Duodenal mucosa (tissue), 2 donors: ENCODE results near the gene CDC5L.

Experiments
- H3K27ac ChIP-seq: one replicate; pipeline ENCODE4 v1.7.0; 2013; ENCODE audit warnings: low read depth, low read length
- H3K27me3 ChIP-seq, 2 donors: one replicate each; pipeline ENCODE4 v1.7.0; 2013; ENCODE audit warnings: low read length in 2 of 2, control low read depth in 1 of 2; ENCODE audit not compliant: insufficient read depth in 2 of 2, control insufficient read depth in 1 of 2
- H3K36me3 ChIP-seq, 2 donors: one replicate each; pipeline ENCODE4 v1.7.0; 2013; ENCODE audit warnings: low read length in 2 of 2, control low read depth in 1 of 2; ENCODE audit not compliant: insufficient read depth in 2 of 2, control insufficient read depth in 1 of 2
- H3K4me1 ChIP-seq, 2 donors: one replicate each; pipeline ENCODE4 v1.7.0; 2013; ENCODE audit warnings: low read length in 2 of 2, control low read depth in 1 of 2; ENCODE audit not compliant: insufficient read depth in 2 of 2, control insufficient read depth in 1 of 2
- H3K4me3 ChIP-seq, 2 donors: one replicate each; pipeline ENCODE4 v1.7.0; 2013; ENCODE audit warnings: low read length in 2 of 2, low read depth in 1 of 2
- H3K9ac ChIP-seq, 2 donors: one replicate each; pipeline ENCODE4 v1.7.0; 2013; ENCODE audit warnings: low read length in 2 of 2, low read depth in 1 of 2
- H3K9me3 ChIP-seq, 2 donors: one replicate each; pipeline ENCODE4 v1.7.0; 2013; ENCODE audit warnings: low read length in 2 of 2, control low read depth in 1 of 2; ENCODE audit not compliant: control insufficient read depth in 1 of 2

Gene CDC5L

GRCh38 chr6:44489910-44490604, 102.6 kb downstream of the CDC5L start:
- Histone ChIP-seq H3K36me3 (no peaks in the 10 kb centered on the region), H3K9me3 (no peaks in the 10 kb centered on the region), H3K4me3 (no peak overlapping the region), H3K4me1 (peaks cover 8 to 12% of the 10 kb centered on the region in 2 donors), H3K27ac (no peak overlapping the region), H3K27me3 (peaks cover 0 to 5% of the 10 kb centered on the region in 2 donors), H3K9ac (no peak overlapping the region)

- no peak overlapping the region for H3K9ac ChIP-seq
- no peaks in the 10 kb centered on the region for H3K27me3 ChIP-seq
- peaks cover 8 to 12% of the 10 kb centered on the region in 2 donors for H3K4me1 ChIP-seq
- H3K27ac ChIP-seq = no peak overlapping the region
- H3K36me3 ChIP-seq = no peaks in the 10 kb centered on the region
- no peak overlapping the region for H3K4me3 ChIP-seq
- no peaks in the 10 kb centered on the region for H3K9me3 ChIP-seq
Measured at GRCh38 chr6:44493132-44493531, 105.6 kb downstream of the CDC5L start.

DNA sequence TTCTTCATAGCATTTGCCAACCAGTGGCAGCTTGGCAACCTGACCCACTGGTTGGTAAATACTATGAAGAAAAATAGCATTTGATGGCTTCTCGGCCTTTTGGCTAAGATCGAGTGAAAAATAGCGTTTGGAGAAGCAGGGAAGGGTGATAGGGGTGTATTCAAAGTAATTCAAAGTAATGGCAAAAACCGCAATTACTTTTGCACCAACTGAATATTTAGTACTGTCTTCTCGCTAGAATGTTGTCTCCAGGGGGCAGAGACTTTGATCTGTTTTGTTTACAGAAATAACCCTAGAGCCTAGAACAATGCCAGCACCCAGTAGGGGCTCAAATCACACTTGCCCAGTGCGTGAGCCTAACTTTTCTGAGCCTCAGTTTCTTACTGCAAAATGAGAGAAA, 106.1 kb downstream of the CDC5L start:
- Histone ChIP-seq H3K9ac (no peak overlapping the region), H3K4me1 (peaks cover 8 to 12% of the 10 kb centered on the region in 2 donors), H3K9me3 (no peaks in the 10 kb centered on the region), H3K4me3 (no peak overlapping the region), H3K27ac (no peak overlapping the region), H3K36me3 (no peaks in the 10 kb centered on the region), H3K27me3 (no peaks in the 10 kb centered on the region)

- H3K9ac ChIP-seq = no peak overlapping the region
- H3K27ac ChIP-seq = no peak overlapping the region
- H3K9me3 ChIP-seq = no peaks in the 10 kb centered on the region
- peaks cover 8 to 12% of the 10 kb centered on the region in 2 donors for H3K4me1 ChIP-seq
- H3K27me3 ChIP-seq = no peaks in the 10 kb centered on the region
- H3K4me3 ChIP-seq = no peak overlapping the region
- no peaks in the 10 kb centered on the region for H3K36me3 ChIP-seq
Measured at GRCh38 chr6:44494011-44494501, 106.5 kb downstream of the CDC5L start.

GRCh38 chr6:44495036-44495901, 107.8 kb downstream of the CDC5L start:
- Histone ChIP-seq H3K4me3 (no peak overlapping the region), H3K9me3 (no peaks in the 10 kb centered on the region), H3K9ac (no peak overlapping the region), H3K27ac (no peak overlapping the region), H3K4me1 (peaks cover 8 to 12% of the 10 kb centered on the region in 2 donors), H3K27me3 (no peaks in the 10 kb centered on the region), H3K36me3 (no peaks in the 10 kb centered on the region)

- Histone ChIP-seq H3K9me3 (no peaks in the 10 kb centered on the region), H3K9ac (no peak overlapping the region), H3K27ac (no peak overlapping the region), H3K27me3 (no peaks in the 10 kb centered on the region), H3K4me1 (peaks cover 8 to 12% of the 10 kb centered on the region in 2 donors), H3K4me3 (no peak overlapping the region), H3K36me3 (no peaks in the 10 kb centered on the region)
Measured at GRCh38 chr6:44496665-44497369, 109.3 kb downstream of the CDC5L start.

DNA sequence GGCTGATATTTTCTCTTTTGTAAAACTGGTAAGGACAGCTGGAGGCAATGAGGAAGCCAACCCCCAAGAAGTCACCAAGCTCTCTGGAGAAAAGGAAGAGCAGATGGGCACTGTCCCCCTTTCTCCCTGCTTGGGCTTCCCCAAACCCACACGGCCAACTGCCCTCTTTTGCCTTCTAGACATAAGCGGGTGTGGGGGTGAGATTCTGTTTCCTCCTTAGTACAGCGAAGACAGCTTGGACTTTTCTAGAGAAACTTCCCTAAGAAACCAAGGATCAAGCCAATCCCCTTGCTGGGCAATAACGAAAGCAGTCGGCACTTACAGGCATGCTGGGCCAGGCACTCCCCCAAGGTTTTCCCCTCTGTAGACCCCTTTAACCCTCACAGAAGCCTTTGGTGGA, 110.3 kb downstream of the CDC5L start:
- no peak overlapping the region for H3K4me3 ChIP-seq
- no peaks in the 10 kb centered on the region for H3K27me3 ChIP-seq
- no peak overlapping the region for H3K9ac ChIP-seq
- H3K27ac ChIP-seq = no peak overlapping the region
- no peaks in the 10 kb centered on the region for H3K36me3 ChIP-seq
- H3K4me1 ChIP-seq = peaks cover 8 to 12% of the 10 kb centered on the region in 2 donors
- no peaks in the 10 kb centered on the region for H3K9me3 ChIP-seq

DNA sequence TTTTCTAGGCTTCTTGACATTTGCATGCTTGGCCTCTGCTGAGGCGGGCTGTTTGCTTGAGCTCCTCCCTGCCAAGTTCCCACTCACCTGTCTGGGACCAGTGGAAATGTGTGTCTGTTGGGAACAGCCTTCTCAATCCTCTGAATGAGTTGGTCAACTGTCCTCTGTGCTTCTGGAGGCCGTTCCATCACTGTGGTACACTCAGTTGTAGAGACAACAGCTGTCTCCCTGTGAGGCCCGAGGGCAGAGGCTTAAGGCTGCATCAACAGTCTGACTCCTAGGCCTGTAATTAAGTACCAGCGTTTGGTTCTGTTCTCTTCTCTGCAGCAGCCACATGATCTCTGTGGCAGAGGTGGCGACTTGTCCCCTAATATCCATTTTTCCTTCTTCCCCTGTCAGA, 110.9 kb downstream of the CDC5L start:
- Histone ChIP-seq H3K9me3 (no peaks in the 10 kb centered on the region), H3K9ac (no peak overlapping the region), H3K36me3 (no peaks in the 10 kb centered on the region), H3K27ac (no peak overlapping the region), H3K27me3 (no peaks in the 10 kb centered on the region), H3K4me3 (no peak overlapping the region), H3K4me1 (peaks cover 6 to 9% of the 10 kb centered on the region in 2 donors)

DNA sequence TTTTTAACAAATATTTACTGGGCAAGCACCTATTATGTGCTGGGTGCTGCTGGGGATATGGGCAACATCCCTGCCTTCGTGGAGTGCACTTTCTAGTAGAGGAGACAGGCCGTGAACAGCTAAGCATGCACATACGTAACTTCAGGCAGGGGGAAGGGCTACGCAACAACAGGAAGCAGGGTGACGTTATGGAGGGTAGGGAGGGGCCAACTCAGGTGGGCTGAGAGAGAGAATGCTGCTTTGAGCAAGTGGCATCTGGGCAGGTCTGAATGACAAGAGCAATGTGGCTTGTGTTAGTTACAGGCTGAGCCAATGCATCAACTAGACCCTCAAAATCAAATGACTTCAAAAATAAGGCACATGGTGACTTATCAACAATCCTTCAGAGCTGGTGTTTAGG, 112.1 kb downstream of the CDC5L start:
- Histone ChIP-seq H3K27me3 (no peaks in the 10 kb centered on the region), H3K36me3 (no peaks in the 10 kb centered on the region), H3K4me3 (no peak overlapping the region), H3K9me3 (no peaks in the 10 kb centered on the region), H3K9ac (no peak overlapping the region), H3K4me1 (no peaks in the 10 kb centered on the region), H3K27ac (no peak overlapping the region)
